Hepatocyte (in vitro differentiated cells): ENCODE results near the gene ASB16.

Experiments used
- CTCF ChIP-seq: fragments of 200-600 bp; sonication (generic); IDR thresholded peaks from 2 replicates; pipeline ENCODE4 v1.5.1; 2016; ENCODE audit warnings: antibody characterized with exemption, mild to moderate bottlenecking; ENCODE audit not compliant: poor library complexity
- EZH2 ChIP-seq: fragments of 200-600 bp; sonication (generic); IDR thresholded peaks from 2 replicates; pipeline ENCODE4 v1.6.1; 2016; ENCODE audit warnings: antibody characterized with exemption, mild to moderate bottlenecking, borderline replicate concordance
- EZH2phosphoT487 ChIP-seq: fragments of 200-600 bp; sonication (generic); IDR thresholded peaks from one replicate; pipeline ENCODE4 v1.6.1; 2018; ENCODE audit warnings: antibody characterized with exemption, mild to moderate bottlenecking, low read depth, moderate library complexity; ENCODE audit not compliant: unreplicated experiment, severe bottlenecking

- TF ChIP-seq CTCF (no peak), EZH2 (no peak), EZH2phosphoT487 (no peak)
Observed at GRCh38 chr17:44183024-44183423, 12.5 kb downstream of the ASB16 start.
